HG03103 (cell line): ENCODE data around the gene OPN4.

Experiments
- ATAC-seq: cut with Tn5 transposase; IDR thresholded peaks from one replicate; pipeline ENCODE4 v1.9.1; 2021; ENCODE audit warnings: low read depth; ENCODE audit not compliant: unreplicated experiment

The OPN4 gene

DNA sequence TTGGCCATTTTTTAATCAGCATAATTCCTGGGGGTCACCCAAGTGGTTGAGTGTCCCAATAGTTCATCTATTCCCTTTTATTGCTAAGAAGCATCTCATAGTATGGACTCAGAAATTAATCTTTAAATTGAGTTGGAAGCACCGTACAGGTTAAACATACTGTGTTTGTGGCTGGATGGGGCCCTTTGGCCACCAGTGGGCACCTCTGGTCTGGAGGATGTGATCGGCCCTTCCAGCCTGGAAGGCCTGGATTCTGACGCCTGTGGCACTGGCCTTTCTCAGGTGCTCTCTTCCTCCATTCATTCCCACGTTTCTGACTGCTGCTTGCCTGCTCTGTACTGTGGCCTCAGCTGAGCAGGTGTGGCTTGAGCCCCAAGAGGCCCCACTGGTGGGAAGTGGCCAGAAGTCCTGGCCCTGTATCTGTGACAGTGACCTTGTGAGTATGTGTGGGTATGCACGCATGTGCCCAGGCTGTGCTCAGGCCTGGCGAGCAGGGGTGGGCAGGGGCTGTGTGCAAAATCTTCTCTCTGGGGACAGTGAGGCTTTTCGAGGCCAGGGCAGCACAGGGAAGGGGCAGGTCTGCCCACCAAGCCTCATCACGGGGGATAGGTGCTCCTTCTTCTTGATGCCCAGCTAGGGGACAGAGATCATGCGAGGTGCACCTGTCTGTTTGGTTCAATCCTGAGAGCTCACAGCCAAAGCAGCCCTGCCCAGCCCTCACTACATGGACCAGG is 44.0 kb downstream of the OPN4 start:
- ATAC-seq = no peak

DNA sequence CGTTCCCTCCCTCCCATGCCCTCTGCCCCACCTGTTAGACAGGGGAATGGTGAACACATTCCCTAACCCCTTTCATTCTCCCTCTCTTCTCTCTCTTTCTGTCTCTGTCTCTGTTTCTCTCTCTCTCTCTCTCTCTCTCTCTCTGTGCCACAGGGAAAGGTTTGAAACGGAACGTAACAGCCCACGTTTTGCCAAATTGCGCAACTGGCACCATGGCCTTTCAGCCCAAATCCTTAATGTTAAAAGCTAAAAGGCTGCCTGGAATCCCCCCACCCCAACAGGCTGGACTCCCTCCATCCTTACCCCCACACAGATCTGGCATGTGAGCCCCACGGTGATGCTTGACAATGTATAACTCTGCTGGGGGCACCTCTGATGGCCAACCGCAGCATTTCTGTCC is 44.8 kb downstream of the OPN4 start:
- ATAC-seq = no peak

DNA sequence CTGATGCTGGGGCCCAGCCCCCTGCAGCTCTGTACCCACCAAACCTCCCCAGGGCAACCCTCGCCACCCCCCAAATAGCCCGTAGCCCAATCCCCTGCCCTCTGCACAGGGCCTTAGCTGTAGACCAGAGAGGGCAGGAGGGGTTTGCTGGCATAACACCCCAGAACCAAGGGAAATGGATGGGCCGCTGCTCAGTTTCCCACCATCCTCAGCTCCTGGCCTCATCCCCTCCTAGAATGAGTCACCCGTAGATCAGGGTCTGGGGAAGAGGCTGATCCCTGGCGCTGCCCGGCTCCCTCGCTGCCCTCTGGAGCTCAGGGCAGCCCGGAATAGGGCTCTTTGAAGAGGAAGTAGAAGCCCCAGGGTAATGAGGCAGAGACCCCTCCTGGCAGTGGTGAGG is 45.2 kb downstream of the OPN4 start:
- no peak for ATAC-seq

DNA sequence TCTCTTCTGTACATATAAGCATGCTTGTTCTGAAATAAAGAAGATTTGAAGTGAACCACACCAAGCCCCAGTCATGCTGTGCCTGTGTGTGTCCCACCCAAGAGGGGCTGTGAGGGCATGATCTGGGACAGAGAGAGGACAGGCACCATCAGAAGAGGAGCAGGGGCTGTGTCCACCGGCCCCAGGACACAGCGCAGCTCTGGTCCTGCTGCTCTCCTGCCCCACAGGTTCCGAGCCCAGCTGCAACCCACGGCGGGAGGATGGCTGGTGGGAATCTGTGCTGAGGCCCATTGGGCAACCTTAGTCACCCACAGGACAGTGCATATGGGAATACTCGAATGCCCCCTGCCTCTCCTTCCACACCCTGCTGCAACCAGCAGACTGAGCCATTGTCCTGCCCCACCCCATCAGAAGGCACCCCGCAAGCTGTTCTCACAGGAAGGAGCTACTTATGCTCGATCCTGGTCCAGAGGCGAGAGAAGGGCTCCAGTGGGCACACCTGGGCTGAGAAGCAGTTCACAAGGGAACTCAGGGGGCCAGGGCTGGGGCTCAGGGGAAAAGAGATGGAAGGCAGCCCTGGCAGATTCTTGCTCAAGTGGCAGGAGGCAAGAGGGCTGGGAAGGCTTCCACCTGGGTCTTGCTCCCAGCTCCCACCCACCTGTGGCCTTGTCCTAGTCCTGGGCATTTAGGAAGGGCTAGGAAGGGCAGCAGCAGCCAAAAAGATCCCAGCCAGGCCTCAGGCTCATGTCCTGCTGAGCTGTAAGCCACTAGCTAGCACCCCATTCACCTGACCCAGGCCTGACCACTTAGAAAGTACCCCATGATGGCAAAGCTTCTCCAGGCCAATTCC is 45.9 kb downstream of the OPN4 start:
- no peak for ATAC-seq

DNA sequence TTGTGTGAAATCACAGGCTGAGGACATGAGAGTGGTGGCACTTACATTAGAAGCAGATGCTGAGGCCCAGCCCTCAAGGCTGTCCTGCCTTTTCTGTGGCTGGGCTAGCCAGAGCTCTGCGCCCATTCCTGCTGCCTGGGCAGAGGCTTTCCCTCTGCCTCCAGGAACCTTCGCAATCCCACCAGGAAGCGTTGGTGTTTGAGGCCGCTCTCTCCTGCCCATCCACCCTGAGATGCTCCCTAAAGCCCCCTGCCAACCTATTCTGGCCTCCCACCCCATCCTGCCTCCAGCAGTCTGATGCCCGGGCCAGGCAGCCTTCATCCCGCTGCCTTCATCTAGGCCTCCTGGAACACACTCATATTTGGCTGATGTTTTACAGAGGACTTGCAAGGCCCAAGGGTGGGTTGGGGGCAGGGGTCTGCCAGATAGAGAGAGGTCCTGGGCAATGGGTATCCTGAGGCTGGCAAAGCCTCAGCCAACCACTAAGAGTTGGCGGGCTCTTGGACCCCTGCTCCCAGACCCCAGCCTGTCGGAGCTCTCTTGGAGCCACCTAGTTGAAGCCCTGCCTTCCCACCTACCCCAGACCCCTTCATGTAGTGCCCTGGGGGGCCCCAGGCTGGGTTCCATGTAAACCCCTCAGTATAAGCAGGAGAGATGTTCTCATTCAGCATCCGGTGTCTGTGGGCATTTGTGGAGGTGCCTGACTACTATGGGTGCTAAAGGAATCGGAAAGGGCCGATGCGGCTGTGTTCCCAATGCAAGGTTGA is 46.7 kb downstream of the OPN4 start:
- ATAC-seq = no peak

DNA sequence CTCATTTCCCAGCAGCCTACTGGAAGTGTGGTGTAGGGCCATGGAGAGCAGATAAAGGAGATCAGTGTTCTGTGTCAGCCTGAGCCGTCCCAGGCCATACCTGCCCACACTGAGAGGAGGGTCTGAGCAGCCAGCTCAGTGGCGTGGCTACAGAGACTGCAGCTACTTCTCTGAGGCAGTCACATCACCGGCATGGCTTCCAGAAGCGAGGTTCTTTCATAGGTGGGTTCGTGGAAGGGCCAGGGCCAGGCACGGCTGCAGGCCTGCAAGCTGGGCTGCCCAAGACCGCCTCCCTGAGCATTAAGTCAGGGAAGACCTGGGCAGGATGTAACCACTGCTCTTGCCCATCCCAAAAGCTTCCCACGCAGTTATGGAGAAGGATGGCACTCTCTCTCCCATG is 48.8 kb downstream of the OPN4 start:
- no peak for ATAC-seq

DNA sequence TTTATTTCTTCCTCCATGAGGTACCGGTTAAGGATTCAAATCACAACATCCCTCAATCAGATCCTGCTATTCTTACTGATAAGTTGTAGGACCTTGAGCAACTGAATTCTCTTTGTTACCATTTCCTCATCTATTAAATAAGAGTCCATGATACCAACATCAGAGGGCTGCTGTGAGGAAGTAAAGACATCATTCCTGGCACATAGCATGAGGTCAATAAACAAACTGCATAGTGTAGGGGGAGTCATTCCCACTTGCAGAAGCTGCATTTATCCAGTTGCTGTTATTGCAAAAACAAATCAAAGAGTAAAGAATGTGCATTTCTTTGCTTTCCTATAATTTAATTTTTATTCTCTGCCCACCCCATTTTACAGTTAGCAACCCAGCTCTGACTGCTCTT is 50.8 kb downstream of the OPN4 start:
- no peak for ATAC-seq

DNA sequence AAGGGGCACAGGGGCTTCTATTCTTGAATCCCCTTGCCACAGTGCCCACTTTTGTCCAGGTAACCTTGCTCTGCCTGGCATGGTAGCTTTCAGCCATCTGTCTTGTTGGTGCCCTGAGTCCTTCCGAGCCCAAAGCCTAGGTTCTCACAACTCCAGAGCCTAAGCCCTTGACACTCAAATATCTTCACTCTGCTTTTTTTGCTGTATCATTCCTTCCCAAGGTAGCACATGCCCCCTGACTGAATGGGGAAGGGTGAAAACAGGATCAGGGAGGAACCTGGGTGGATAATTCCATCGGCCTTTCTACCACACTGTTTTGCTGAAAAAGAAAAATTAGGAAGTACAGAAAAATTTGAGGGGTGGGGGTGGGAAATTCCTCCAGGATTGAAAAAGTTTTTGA is 51.6 kb downstream of the OPN4 start:
- ATAC-seq = no peak

DNA sequence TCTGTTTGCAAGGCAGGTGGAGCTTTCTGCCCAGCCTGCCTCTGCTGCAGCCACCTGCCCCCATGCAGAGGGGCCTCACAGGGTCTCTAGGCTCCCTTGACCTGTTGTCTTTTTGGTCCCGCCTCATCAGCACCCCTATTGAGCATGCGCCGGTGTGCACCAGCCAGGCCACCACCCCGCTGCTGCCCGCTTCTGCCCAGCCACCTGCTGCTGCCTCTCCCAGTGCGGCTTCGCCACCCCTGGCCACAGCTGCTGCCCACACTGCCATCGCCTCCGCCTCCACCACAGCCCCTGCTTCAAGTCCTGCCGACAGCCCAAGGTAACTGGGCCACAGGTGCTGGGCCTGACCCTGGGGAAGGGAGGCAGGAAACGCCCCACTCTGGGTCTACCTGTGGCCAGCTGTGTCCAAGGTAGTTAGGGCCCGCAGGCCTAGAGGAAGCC is 52.1 kb downstream of the OPN4 start:
- no peak for ATAC-seq

DNA sequence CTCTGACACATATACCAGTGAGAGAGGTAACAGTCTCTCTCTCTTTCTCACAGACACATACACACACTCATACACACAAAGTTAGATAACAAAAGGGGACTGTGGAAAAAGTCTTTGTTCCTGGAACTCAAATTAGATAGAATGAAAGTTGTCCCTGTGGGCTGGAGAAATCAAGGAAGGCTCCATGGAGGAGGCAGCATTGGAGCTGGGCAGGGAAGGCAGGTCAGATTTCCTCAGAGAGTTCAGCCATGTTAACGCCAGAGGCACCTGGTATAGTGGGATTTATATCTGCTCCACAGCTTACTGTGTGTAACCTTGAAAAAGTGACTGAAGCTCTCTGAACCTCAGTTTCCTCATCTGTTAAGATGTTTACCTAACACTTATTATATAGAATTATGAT is 52.6 kb downstream of the OPN4 start:
- ATAC-seq = no peak

DNA sequence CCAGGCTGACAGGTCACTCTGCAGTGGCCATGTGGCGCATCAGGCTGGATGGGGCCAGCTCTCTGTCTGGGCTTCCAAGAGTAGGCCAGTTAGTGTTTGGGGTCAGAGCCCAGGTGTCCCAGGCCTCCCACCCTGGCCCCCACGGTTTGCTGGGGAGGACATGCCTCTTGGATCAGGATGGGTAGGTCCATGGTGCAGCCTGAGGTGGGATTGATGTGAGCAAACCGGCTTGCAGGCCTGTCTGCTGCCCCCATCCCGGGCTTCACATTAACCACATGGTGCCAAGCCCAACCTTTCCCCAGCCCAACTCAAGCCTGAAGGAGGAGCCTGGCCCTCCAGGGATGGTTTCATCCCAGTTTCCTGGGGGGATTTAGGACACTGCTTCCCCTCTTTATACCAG is 53.2 kb downstream of the OPN4 start:
- no peak for ATAC-seq

DNA sequence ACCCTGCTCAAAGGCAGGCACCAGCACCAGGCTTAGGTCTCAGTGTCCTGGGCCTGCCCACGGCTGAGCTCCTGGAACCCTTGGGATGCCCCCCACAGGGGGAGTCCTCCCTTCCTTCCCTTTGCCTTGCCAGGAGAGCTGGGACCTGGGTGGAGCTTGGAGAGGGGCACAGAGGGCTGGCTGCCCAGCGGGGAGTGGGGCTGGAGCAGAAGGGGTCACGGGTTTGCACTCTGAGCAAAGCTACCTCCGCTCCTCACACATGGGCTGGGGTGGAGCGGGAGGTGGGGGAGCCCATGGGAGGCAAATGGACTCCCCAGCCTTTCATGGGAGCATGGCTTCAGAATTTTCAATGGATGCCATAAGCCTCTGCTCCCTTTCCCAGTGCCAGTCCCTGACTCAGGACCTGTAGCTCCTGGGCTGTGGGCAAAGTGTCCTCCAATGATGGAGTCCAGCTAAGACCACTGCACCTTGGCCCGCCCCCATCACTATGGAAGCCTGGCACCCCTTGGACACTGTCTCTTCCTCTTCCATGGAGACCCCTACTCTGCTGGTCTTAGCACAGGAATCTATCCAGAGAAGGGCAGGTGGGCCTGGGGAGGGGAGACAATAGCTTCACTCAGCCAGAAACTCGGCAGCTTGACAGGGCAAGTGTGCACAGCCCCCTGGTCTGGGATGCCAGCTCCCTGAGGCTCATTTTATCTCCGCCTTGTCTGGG is 53.9 kb downstream of the OPN4 start:
- no peak for ATAC-seq

DNA sequence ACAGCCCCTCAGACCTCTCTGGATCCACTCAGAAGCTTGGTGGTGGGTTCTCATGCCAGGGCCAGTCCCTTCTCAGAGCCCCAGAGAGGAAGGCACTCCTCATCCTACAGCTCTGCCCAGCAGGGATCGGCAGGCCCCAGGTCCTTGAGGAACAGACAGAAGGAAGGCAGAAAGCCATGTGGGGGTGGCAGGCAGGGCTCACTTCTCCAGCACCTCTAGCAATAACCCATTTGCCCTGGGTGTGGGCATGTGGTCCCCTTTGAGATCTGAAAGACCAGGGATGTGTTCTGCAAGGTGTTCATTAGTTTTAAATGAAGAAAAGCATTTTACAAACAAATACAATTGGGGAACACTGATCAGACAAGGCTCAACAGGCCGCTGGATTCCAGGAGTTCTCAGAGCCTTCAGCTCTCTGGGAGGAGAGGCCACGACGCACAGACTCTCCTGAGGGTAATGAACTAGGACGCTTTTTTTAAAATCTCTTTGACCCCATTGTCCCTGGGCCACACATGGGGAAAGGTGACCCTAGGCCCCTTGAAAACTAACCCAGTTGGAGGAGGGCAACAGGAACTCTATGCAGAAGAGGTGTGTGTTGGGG is 54.5 kb downstream of the OPN4 start:
- ATAC-seq = no peak

DNA sequence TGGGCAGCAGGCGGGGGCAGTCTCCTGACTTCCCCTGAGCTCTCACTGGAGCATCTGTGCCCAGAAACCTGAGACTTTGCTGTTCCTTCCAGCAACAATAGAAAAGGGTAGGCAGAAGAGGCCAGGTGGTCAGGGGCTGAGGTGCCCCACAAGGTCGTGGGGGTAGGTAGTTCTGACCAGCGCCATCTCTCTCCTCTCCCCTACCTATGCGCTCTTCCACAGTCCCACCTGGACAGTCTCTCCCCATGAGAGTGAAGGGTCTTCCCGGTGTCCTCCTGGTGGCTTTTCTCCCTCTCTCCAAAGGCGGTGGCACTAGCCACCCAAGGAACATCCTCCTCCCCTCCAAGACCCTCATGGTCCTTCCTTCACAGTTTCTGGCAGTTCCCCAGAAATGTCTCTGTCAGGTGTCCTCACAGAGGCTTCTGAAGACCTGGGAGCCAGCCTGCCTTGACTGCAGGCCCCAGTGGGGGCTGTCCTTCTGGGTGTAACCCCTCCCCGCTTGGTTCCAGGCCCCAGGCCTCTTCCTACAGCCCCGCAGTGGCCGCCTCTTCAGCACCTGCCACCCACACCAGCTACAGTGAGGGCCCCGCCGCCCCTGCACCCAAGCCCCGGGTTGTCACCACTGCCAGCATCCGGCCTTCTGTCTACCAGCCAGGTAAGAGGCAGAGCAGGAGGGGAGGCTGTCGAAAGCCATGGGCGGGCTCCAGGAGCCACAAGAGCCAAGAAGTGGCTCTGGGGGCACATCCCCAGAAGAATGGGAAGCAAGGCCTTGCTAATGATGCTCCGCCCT is 55.2 kb downstream of the OPN4 start:
- ATAC-seq = no peak

DNA sequence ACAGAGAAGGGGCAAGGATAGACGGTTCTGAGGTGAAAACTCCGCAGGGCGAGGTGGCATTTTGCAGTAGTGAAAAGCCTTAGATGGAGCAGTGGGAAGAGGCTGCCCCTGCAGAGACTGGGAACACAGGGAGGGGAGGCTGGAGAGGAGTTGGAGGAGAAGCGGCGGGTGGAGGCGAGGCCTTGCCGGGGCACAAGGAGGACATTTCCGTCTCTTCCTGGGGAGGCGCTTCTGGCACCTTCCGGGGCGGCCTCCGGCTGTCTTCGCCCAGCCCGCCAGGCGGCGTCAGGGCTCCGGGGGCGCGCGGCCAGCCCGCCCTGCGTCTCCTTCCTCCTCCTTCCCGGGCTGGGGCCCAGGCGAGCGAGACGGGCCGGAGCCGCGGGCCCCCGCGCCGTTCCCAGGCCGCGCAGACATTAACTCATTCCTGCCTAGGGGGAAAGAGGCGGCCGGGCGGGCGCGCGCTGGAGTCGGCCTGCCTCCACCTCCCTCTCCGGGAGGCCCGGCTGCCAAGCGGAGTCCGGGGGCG is 56.7 kb downstream of the OPN4 start:
- ATAC-seq = peak; percentile 82

DNA sequence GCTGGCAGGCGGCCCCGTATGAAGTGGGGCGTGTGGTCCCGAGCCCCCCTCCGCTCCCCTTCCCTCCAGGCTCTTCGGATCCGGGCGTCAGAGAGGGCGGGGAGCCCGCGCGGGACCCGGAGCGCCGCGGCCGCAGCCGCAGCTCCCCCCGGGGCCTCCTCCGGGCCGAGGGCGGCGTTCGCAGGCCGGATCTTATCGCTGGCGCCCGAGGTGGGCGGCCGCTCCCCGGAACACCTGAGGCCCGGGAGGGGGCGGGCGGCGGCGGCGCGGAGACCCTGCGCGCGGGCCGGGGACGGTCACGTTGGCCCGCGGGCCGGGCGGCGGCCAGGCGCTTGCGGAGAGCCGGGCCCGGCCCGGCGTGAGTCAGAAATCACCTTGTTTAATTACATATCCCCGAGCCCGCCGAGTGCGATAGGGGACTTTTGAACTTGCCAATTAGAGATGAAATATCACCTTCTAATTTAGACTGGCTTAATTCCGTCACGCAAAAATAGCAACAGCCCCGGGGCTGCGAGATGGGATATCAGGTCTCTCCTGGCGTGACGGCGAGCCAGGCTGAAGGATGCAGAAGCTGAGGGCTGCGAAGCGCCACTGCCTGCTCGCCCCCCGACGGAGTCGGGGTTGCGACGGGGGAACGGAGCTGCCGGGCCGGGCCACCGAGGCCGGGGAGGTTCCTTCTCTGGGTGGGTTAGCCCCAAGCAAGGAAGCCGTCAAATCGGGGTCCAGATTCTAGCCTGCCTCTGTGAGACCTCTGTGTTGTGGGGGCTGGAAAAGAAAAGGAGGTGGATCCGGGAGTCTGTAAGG is 57.4 kb downstream of the OPN4 start:
- peak; percentile 34 for ATAC-seq

DNA sequence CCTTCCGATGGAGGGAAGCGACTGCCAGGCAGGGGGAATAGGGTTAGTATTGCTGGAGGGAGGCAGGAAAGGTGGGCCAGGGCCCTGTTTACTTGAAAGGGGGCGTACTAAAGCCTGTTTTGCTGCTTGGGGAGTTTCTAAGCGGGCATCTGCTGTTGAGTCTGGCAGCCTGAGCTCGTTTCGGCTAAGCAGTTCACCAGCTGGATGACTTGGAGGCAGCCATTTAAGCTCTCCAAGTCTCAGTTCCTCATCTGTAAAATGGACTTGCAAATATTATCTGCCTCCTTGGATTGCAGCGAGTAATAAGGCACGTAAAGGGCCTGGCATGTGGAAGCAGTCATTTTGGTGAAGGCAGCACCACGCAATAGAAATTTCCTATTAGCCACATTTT is 58.0 kb downstream of the OPN4 start:
- ATAC-seq = no peak

DNA sequence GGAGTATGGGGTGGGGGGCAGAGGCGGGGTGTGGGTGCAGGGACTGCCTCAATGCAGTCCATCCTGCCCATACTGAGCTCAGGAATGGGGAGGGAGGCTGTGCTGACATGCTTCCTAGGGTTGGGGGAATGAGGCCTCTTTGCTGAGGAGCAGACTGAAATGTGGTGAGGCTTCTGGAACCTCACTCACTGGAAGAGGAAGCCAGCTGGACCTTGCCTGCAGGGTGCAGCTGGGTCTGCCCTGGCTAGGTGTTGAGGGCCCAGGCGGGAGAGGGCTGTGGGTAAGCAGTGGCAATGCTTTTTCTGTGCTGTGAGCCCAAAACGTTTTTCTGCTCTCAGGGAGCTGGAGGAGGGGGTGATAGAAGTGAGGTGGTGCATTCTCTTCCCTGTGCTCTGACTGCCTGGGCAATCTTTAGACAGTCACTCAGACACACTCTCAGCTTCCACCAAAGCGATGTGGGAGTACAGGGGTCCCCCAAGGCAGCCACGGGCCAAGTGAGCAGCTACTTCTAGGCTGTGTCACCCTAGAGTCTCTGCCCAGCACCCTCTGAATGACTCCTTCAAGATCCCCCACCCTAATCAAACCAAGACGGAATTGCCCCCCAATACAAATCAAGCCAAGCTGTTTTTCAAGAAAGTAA is 60.9 kb downstream of the OPN4 start:
- no peak for ATAC-seq
